K562 treated with DMSO at 1 percent for 12 hours (cell line): Measurements from ENCODE around the gene GSTO2. TPM values are rescaled to one million over a fixed set of nuclear protein-coding genes. Genes with fewer than 3 reads are reported as not detected.

Experiments
- total RNA-seq: library from RNA; unstranded; fragments of 300-600 nt; gene quantifications from 2 replicates; pipeline ENCODE4 v1.2.3, GENCODE V29; 2022; ENCODE audit not compliant: insufficient read depth

GSTO2 gene
- total RNA-seq: 0.52 TPM in 1 of 2 replicates, not detected in the other

GRCh38 chr10:104268713-104269645 is at the start of gene GSTO2:
GSTO2 (plus strand) TSS chr10:104269184; CDS start chr10:104274916, 5,732 bp downstream.

GRCh38 chr10:104231784-104232612 is 37.0 kb upstream of the GSTO2 start, which contains the start of gene CFAP43:
CFAP43 (minus strand) TSS chr10:104232364; CDS start chr10:104232246, 118 bp downstream.

GRCh38 chr10:104254493-104255310 is 14.3 kb upstream of the GSTO2 start, which contains the start of gene GSTO1:
GSTO1 (plus strand) TSS chr10:104254892; CDS start chr10:104254929, 37 bp downstream.

GRCh38 chr10:104337985-104338735 is 69.2 kb downstream of the GSTO2 start, which contains the start of gene ITPRIP:
ITPRIP (minus strand) TSS chr10:104338465; CDS start chr10:104316051, 22,414 bp downstream.

GRCh38 chr10:104353325-104354048 is 84.5 kb downstream of the GSTO2 start, which contains the start of gene CFAP58:
CFAP58 (plus strand) TSS chr10:104353833; CDS start chr10:104353898, 65 bp downstream.

Other genes with a start within 250 kb of the GSTO2 start
- gene COL17A1, start 183.3 kb upstream of the GSTO2 start, total RNA-seq: not detected in 2 replicates
- 3.2 and 5.9 TPM in 2 replicates for gene SFR1, start 147.0 kb upstream of the GSTO2 start, total RNA-seq
- gene CFAP43, start 36.8 kb upstream of the GSTO2 start, total RNA-seq: not detected in 2 replicates
- 162 and 178 TPM in 2 replicates for gene GSTO1, start 14.3 kb upstream of the GSTO2 start, total RNA-seq
- 6.7 and 18.7 TPM in 2 replicates for gene ITPRIP, start 69.3 kb downstream of the GSTO2 start, total RNA-seq
- 0.53 and 1.5 TPM in 2 replicates for gene CFAP58, start 84.6 kb downstream of the GSTO2 start, total RNA-seq